ENCODE data around the gene RAB10.
"Not testable (repeated sequence)": the region's sequence is repeated elsewhere in the genome, so short reads cannot be mapped to it uniquely, and the experiment has no call there.

The RAB10 gene

GRCh38 chr2:26017464-26018183 is 16.3 kb upstream of the RAB10 start:
- no peak for DNase-seq (ENCODE audit: low spot score)
- TF ChIP-seq CTCF (IDR thresholded peaks at IDR 0.05; ENCODE audit: extremely low read depth, missing control alignments): no peak

- TF ChIP-seq CTCF (IDR thresholded peaks at IDR 0.05; ENCODE audit: extremely low read depth, missing control alignments): no peak
- DNase-seq (ENCODE audit: low spot score): no peak
These were observed 15.5 kb upstream of the RAB10 start for GRCh38 chr2:26018184-26019055.

GRCh38 chr2:26020231-26020640 is 13.6 kb upstream of the RAB10 start:
- TF ChIP-seq CTCF (IDR thresholded peaks at IDR 0.05; ENCODE audit: extremely low read depth, missing control alignments): no peak
- no peak for DNase-seq (ENCODE audit: low spot score)

DNA sequence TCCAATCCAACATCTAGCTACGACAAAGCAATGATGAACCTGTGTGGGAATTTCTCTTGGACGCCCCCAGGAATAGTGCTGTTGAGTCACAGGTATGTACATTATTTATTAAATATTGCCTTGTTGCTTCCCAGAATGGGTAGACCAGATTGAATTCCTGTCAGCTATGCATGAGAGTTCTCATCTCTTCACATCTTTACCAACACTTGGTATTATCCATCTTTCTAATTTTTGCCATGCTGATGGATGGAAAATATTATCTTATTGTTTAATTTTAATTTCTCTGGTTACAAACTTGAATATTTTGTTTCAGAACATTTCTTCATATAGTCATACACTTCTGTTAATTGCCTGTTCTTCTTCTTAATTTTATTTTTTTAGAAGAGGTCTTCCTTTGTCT is 9.6 kb upstream of the RAB10 start:
- DNase-seq (ENCODE audit: low spot score): no peak
- no peak for TF ChIP-seq CTCF (IDR thresholded peaks at IDR 0.05; ENCODE audit: extremely low read depth, missing control alignments)

GRCh38 chr2:26025509-26025908 is 8.4 kb upstream of the RAB10 start:
- DNase-seq (ENCODE audit: low spot score): no peak
- no peak for TF ChIP-seq CTCF (IDR thresholded peaks at IDR 0.05; ENCODE audit: extremely low read depth, missing control alignments)

DNA sequence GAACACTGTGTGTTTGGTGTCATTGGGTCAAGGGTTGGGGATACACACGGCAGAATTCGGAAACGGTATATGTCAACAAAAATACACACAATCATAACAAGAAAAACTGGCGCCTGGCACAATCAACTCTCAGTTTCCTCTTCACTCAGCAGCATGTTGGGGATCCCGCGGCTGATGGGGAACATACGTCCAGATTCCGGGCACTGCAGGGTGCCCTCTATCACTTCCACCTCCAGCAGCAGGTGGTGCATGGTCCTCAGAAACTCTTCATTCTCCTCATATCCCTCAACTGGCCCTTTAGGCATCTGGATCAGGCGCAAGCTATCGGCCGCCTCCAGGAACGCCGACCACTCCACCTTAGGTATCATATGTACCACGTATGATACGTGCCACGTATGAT is 5.8 kb upstream of the RAB10 start:
- not testable (repeated sequence) for DNase-seq (ENCODE audit: low spot score)

GRCh38 chr2:26032586-26033269 is 1.2 kb upstream of the RAB10 start:
- DNase-seq (ENCODE audit: low spot score): not testable (repeated sequence)

GRCh38 chr2:26033270-26033817 is 540 bp upstream of the RAB10 start:
- no peak for TF ChIP-seq CTCF (IDR thresholded peaks at IDR 0.05; ENCODE audit: extremely low read depth, missing control alignments)
- peak; percentile 45 for DNase-seq (ENCODE audit: low spot score)

All from GM20000 (cell line).